ENCODE results near the gene DACH1. TPM values are rescaled to one million over a fixed set of nuclear protein-coding genes. Genes with fewer than 3 reads are reported as not detected.

DACH1 gene
- total RNA-seq, 1 donor from 2014 or later = 1.6 TPM

DNA sequence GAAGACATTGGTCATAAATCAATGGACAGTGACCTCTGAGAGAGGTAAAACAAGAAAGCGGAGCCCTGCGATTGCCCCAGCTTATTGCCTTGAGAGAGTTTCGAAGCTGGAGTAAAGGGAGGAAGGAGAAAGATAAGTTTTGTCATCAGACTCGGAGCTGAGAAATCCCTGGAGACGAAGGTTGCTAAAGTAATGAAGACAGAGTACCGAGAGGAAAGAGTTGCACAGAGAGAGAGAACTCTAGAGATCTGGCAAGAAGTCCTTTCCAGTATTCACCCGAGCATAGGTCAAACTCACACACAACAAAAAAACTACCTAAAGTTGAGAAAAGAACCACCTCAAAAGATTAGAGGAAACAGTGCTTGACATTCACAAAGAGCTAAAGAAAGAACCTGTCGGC lies 472.0 kb downstream of the DACH1 start:
- Mint-ChIP-seq H3K27me3 (ENCODE audit: low read depth, unreplicated experiment) (no peaks in the 10 kb centered on the region), H3K36me3 (ENCODE audit: low read depth, unreplicated experiment) (no peaks in the 10 kb centered on the region), H3K9me3 (ENCODE audit: unreplicated experiment) (no peaks in the 10 kb centered on the region), H3K4me3 (ENCODE audit: unreplicated experiment) (no peak overlapping the region), H3K4me1 (ENCODE audit: low read depth, unreplicated experiment) (peaks cover 1% of the 10 kb centered on the region), H3K27ac (ENCODE audit: unreplicated experiment) (no peak overlapping the region)
- no peak for FAIRE-seq
- DNase-seq (ENCODE audit: low read depth) = no peak
- no peaks in the 10 kb centered on the region for H3K9me3 ChIP-seq (ENCODE audit: insufficient read depth, low read depth, low read length)
- no peaks in the 10 kb centered on the region for H3K27me3 ChIP-seq (ENCODE audit: insufficient read depth, low read length)
- no peaks in the 10 kb centered on the region for H4K20me1 ChIP-seq (ENCODE audit: insufficient read depth, low read length)
- no peak overlapping the region for H3K9ac ChIP-seq (ENCODE audit: low read length)
- no peak overlapping the region for H2AFZ ChIP-seq (ENCODE audit: low read depth, low read length)
- H3K4me1 ChIP-seq (ENCODE audit: insufficient read depth, low read length) = no peaks in the 10 kb centered on the region
- no peaks in the 10 kb centered on the region for H3K79me2 ChIP-seq (ENCODE audit: insufficient read depth, low read length)
- H3K4me2 ChIP-seq (ENCODE audit: low read length) = no peak overlapping the region
- no peak overlapping the region for H3K27ac ChIP-seq (ENCODE audit: low read depth, low read length)
- H3K36me3 ChIP-seq (ENCODE audit: insufficient read depth, low read length) = no peaks in the 10 kb centered on the region
- TF ChIP-seq EZH2 (IDR thresholded peaks at IDR 0.05; ENCODE audit: insufficient read depth, low read length) (no peak), CTCF (IDR thresholded peaks at IDR 0.05; ENCODE audit: insufficient read depth, low read depth, low read length) (no peak)
- no peak overlapping the region for H3K4me3 ChIP-seq (ENCODE audit: insufficient read depth, low read depth, low read length)

DNA sequence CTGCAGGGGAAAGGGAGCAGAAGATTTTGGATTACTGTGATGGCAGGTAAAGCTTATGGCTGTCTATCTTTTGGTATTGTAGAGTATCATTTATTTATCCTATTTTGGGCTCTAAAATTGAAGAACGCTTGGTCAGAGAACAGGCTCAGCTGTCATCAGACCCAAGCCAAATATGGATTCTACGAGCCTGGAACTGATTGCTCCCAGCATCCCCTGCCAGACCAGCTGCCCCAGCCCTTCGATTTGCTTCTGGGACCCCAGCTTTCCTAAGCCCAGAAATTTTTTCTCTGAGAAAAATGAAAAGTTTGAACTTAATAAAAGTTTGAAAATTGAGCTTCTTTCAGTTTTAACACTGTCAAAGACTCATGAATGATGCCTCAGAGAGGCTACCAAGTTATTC lies 472.8 kb downstream of the DACH1 start:
- no peaks in the 10 kb centered on the region for H3K4me1 ChIP-seq (ENCODE audit: insufficient read depth, low read length)

More for the DNA sequence above, 472.8 kb downstream of the DACH1 start:
- Mint-ChIP-seq H3K27ac (ENCODE audit: unreplicated experiment) (no peak overlapping the region), H3K36me3 (ENCODE audit: low read depth, unreplicated experiment) (no peaks in the 10 kb centered on the region), H3K9me3 (ENCODE audit: unreplicated experiment) (no peaks in the 10 kb centered on the region), H3K4me3 (ENCODE audit: unreplicated experiment) (no peak overlapping the region), H3K4me1 (ENCODE audit: low read depth, unreplicated experiment) (peaks cover 1% of the 10 kb centered on the region), H3K27me3 (ENCODE audit: low read depth, unreplicated experiment) (no peaks in the 10 kb centered on the region)
- FAIRE-seq (no peak), DNase-seq (ENCODE audit: low read depth) (no peak)
- no peaks in the 10 kb centered on the region for H3K27me3 ChIP-seq (ENCODE audit: insufficient read depth, low read length)
- H3K9ac ChIP-seq (ENCODE audit: low read length) = no peak overlapping the region
- no peaks in the 10 kb centered on the region for H3K9me3 ChIP-seq (ENCODE audit: insufficient read depth, low read depth, low read length)
- H3K36me3 ChIP-seq (ENCODE audit: insufficient read depth, low read length) = no peaks in the 10 kb centered on the region
- H2AFZ ChIP-seq (ENCODE audit: low read depth, low read length) = no peak overlapping the region
- no peak overlapping the region for H3K4me2 ChIP-seq (ENCODE audit: low read length)
- H3K27ac ChIP-seq (ENCODE audit: low read depth, low read length) = no peak overlapping the region
- no peaks in the 10 kb centered on the region for H4K20me1 ChIP-seq (ENCODE audit: insufficient read depth, low read length)
- H3K4me3 ChIP-seq (ENCODE audit: insufficient read depth, low read depth, low read length) = no peak overlapping the region
- TF ChIP-seq CTCF (IDR thresholded peaks at IDR 0.05; ENCODE audit: insufficient read depth, low read depth, low read length) = no peak
- TF ChIP-seq EZH2 (IDR thresholded peaks at IDR 0.05; ENCODE audit: insufficient read depth, low read length) = no peak
- no peaks in the 10 kb centered on the region for H3K79me2 ChIP-seq (ENCODE audit: insufficient read depth, low read length)
